Body of pancreas (tissue), 4 donors: ENCODE data around the gene ATF7. TPM values are rescaled to one million over a fixed set of nuclear protein-coding genes. Genes with fewer than 3 reads are reported as not detected.
"Not testable (repeated sequence)": the region's sequence is repeated elsewhere in the genome, so short reads cannot be mapped to it uniquely, and the experiment has no call there.

Experiments used
- ATAC-seq: fragments of 150-250 bp; one replicate; pipeline ENCODE4 v1.9.1; 2016
- DNase-seq, 4 donors: peaks; one replicate each; pipeline ENCODE4 v3.0.0-alpha.2; 2019
- H3K27ac ChIP-seq, 4 donors: fragments of 200-600 bp; sonication (generic); 1 replicate in 3 of 4; 2 replicates in 1 of 4; pipeline versions ENCODE4 v1.5.1 to v1.6.1; 2016 to 2019; ENCODE audit warnings: mild to moderate bottlenecking in 1 of 4, mixed read lengths in 1 of 4, moderate library complexity in 1 of 4
- H3K27me3 ChIP-seq, 2 donors: fragments of 200-600 bp; sonication (generic); one replicate each; pipeline ENCODE4 v1.6.0; 2016; ENCODE audit warnings: mild to moderate bottlenecking in 1 of 2
- H3K36me3 ChIP-seq, 2 donors: fragments of 200-600 bp; sonication (generic); replicated peaks in 1 of 2; 2 replicates each; pipeline ENCODE4 v1.5.1; 2016; ENCODE audit warnings: low read depth in 2 of 2; ENCODE audit not compliant: insufficient read depth in 1 of 2
- H3K4me1 ChIP-seq: fragments of 200-600 bp; sonication (generic); one replicate; pipeline ENCODE4 v1.6.0; 2016
- H3K4me3 ChIP-seq, 2 donors: fragments of 200-600 bp; sonication (generic); 1 replicate in 1 of 2; 2 replicates in 1 of 2; pipeline ENCODE4 v1.5.1; 2016 to 2019
- H3K9me3 ChIP-seq, 3 donors: fragments of 200-600 bp; sonication (generic); 1 replicate in 2 of 3; 2 replicates in 1 of 3; pipeline ENCODE4 v1.5.1; 2016
- POLR2A ChIP-seq, 3 donors: fragments of 450-650 bp; IDR thresholded peaks; one replicate each; pipeline ENCODE4 v1.6.1; 2016; ENCODE audit warnings: antibody characterized with exemption in 3 of 3, mild to moderate bottlenecking in 2 of 3
- WGBS, 2 donors: methylation state at CpG; one replicate each; pipeline ENCODE4 v1.1.5; 2017; 5-methylcytosine and 5-hydroxymethylcytosine counted together
- intact Hi-C: fragments of 100-400 bp; cut with DNase I; formaldehyde crosslinking; loops from one replicate; pipeline ENCODE4 v1.15.1; 2023
- total RNA-seq, 2 donors: library from RNA; depleted of rRNA; stranded (reverse); fragments of >200 nt; gene quantifications; one replicate each; pipeline ENCODE4 v1.1.0, GENCODE V29; 2016
- TF ChIP-seq, protein P1 (sequence below), 7 experiments: fragments of 450-650 bp in 4 of 7; fragments of 200-600 bp in 3 of 7; sonication (generic) in 3 of 7; IDR thresholded peaks; one replicate each; pipeline ENCODE4 v1.5.1; 2016 to 2019; ENCODE audit warnings: antibody characterized with exemption in 7 of 7

ATF7 gene
- total RNA-seq, 2 donors from 2014 or later: 12.9 to 21.3 TPM

DNA sequence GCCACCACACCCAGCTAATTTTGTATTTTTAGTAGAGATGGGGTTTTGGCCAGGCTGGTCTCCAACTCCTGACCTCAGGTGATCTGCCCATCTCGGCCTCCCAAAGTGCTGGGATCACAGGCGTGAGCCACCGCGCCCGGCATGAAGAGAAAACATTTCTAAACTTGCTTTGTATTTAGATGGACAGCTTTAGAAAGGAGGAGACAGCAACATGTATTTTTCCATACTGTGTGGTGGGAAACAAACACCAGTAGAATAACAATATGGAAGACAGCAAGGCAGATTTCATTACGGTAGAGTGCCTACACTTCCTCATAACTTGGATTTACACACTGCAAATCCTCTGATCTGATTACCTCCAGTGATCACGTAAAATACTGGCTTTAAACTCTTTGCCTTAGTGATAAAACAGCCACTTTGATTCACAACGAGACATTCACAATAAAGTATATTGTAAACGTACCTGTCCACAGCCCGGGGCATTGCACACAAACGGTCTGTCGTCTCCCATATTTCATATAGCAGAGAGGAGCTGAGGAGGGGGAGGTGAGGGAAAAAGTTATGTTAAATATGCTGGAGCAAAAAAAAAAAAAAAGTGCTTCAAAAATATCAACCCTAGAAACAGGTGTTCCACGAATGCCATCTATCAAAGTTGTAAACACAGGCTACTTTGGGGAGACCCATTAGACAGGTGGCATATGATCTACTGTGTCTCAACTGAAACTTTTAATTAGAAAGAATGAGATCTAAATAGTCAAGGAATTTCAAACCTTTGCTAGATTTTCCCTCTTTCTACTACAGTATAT lies 25.5 kb downstream of the ATF7 start:
- H3K4me3 ChIP-seq: no peak overlapping the region
- intact Hi-C loops: no loop called here
- H3K27ac ChIP-seq: no peak overlapping the region
- no peak for ATAC-seq
- no peak for DNase-seq
- peaks cover 5% of the 10 kb centered on the region for H3K4me1 ChIP-seq
- no peaks in the 10 kb centered on the region for H3K36me3 ChIP-seq
- 87 to 91% methylated on average over 13 of the region's 13 CpGs for WGBS, 2 donors
- TF ChIP-seq POLR2A (IDR thresholded peaks at IDR 0.05): no peak
- TF ChIP-seq, protein P1, sequence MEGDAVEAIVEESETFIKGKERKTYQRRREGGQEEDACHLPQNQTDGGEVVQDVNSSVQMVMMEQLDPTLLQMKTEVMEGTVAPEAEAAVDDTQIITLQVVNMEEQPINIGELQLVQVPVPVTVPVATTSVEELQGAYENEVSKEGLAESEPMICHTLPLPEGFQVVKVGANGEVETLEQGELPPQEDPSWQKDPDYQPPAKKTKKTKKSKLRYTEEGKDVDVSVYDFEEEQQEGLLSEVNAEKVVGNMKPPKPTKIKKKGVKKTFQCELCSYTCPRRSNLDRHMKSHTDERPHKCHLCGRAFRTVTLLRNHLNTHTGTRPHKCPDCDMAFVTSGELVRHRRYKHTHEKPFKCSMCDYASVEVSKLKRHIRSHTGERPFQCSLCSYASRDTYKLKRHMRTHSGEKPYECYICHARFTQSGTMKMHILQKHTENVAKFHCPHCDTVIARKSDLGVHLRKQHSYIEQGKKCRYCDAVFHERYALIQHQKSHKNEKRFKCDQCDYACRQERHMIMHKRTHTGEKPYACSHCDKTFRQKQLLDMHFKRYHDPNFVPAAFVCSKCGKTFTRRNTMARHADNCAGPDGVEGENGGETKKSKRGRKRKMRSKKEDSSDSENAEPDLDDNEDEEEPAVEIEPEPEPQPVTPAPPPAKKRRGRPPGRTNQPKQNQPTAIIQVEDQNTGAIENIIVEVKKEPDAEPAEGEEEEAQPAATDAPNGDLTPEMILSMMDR (IDR thresholded peaks at IDR 0.05): no peak
- no peaks in the 10 kb centered on the region for H3K9me3 ChIP-seq
- no peaks in the 10 kb centered on the region for H3K27me3 ChIP-seq

DNA sequence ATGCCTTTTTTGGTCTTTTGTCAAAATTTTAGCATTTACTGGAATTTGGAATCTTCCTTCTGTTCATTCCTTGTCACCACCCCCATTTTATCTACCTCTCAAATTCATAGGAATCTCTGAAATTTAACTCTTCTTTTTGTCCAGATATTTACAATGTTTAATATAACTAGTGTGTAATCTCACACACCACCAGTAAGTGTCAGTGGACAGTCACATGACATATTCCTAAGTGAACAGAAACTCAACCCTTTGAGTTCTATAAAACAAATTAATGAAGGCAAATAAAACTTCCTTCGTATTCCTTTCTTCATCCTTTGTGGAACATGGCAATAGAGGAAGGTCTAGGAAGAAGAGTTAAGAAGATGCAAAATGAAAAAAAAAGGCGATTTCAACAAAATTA lies 26.6 kb downstream of the ATF7 start:
- DNase-seq: no peak
- Histone ChIP-seq H3K4me1 (peaks cover 5% of the 10 kb centered on the region), H3K27ac (no peak overlapping the region), H3K9me3 (no peaks in the 10 kb centered on the region), H3K27me3 (no peaks in the 10 kb centered on the region), H3K4me3 (no peak overlapping the region), H3K36me3 (no peaks in the 10 kb centered on the region)
- 82 to 83% methylated on average over 2 of the region's 2 CpGs for WGBS, 2 donors
- intact Hi-C loops: no loop called here
- no peak for ATAC-seq
- TF ChIP-seq, protein P1 (IDR thresholded peaks at IDR 0.05): peak in 2 of 7 experiments; percentile 29 to 39
- TF ChIP-seq POLR2A (IDR thresholded peaks at IDR 0.05): no peak

DNA sequence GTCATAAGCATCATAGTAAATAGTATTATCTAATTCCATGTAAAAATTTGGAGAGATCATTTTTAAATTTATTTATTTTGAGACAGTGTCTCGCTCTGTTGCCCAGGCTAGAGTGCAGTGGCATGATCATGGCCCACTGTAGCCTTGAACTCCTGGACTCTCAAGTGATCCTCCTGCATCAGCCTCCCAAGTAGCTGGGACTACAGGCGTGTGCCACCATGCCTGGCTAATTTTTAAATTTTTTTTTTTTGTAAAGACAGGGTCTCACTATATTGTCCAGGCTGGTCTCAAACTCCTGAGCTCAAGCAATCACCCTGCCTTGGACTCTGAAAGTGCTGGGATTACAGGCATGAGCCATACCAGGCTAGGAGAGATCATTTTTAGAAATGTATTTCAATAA lies 27.2 kb downstream of the ATF7 start:
- H3K4me1 ChIP-seq, ATAC-seq, H3K27me3 ChIP-seq, H3K27ac ChIP-seq, intact Hi-C loops, DNase-seq, H3K4me3 ChIP-seq, H3K36me3 ChIP-seq, H3K9me3 ChIP-seq: not testable (repeated sequence)
- 98% methylated on average over 2 of the region's 2 CpGs for WGBS, 2 donors

DNA sequence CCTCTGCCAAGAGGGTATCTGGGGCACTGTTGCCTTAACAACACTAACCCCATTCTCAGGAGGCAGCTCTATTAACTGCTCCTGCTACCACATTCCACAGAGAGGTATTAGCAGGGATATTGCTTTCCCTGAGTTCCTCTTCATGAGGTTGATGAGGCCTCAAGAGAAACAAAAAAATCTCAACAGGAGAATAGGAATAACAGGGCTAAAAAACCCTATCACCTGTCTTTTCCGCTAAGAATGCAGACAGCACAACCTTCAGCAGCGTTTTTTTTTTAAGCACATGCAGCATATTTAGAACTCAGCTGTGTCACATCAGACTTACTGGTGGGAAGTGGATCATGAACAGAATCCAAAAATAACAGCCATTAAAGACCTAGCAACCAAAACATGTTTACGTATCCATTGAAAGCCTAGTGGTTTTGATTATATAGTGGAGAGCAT lies 29.2 kb downstream of the ATF7 start:
- Histone ChIP-seq H3K4me3 (no peak overlapping the region), H3K36me3 (no peaks in the 10 kb centered on the region), H3K27ac (no peak overlapping the region), H3K4me1 (peaks cover 6% of the 10 kb centered on the region), H3K27me3 (no peaks in the 10 kb centered on the region), H3K9me3 (no peaks in the 10 kb centered on the region)
- 62 to 76% methylated on average over 3 of the region's 3 CpGs for WGBS, 2 donors
- TF ChIP-seq, protein P1 (IDR thresholded peaks at IDR 0.05): no peak
- TF ChIP-seq POLR2A (IDR thresholded peaks at IDR 0.05): no peak
- intact Hi-C loops: no loop called here
- ATAC-seq: peak; percentile 38
- DNase-seq: no peak

DNA sequence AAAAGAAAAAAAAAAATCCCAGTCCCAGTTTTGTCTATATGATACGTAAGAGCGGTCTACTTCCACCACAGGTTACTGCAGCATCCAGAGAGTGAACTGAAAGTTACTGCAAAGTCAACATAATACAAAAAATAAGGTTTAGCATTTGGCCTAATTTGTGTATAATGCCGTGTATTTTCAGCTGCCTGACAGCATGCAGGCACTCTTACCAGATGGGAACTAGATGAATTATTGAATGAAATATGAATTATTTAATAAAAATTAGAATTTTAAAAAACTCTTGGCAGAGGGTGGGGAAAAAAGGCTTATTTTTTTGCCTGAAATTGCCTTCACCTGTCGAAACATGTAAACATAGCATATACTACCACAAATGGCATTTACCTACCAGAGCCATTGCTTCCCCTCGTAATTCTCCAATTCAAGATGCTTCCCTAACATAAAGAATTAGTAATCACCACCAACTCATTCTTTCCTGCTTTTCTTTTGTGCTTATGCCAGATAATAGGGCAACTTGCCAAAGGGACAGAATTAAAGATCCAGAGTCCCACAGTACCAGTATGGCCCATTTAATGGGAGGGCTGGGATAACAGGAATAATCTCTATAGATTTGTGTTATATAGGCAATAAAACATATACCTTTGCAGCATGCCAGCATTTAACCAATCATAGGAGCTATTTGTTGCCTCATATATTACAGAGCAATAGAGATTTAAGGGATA lies 31.1 kb downstream of the ATF7 start:
- Histone ChIP-seq H3K4me1 (peaks cover 13% of the 10 kb centered on the region), H3K27ac (no peak overlapping the region), H3K36me3 (no peaks in the 10 kb centered on the region), H3K27me3 (no peaks in the 10 kb centered on the region), H3K9me3 (no peaks in the 10 kb centered on the region), H3K4me3 (no peak overlapping the region)
- ATAC-seq (no peak), DNase-seq (no peak)
- intact Hi-C loops: no loop called here
- WGBS, 2 donors: 92 to 94% methylated on average over 5 of the region's 5 CpGs
- no peak for TF ChIP-seq POLR2A (IDR thresholded peaks at IDR 0.05)
- TF ChIP-seq, protein P1 (IDR thresholded peaks at IDR 0.05): no peak
